Measurements from ENCODE around the gene PDE1A. TPM values are rescaled to one million over a fixed set of nuclear protein-coding genes. Genes with fewer than 3 reads are reported as not detected.

Gene PDE1A
- polyA plus RNA-seq, 1 of the 3 experiments (the other 2 are of a cell fraction): 0.08 TPM

GRCh38 chr2:182379241-182379640, 47.6 kb downstream of the PDE1A start:
- POLR2A ChIA-PET: no interaction called here
- H2AFZ ChIP-seq (ENCODE audit: low read depth): no peak overlapping the region

More at GRCh38 chr2:182379241-182379640, 47.6 kb downstream of the PDE1A start:
- Histone ChIP-seq H3F3A (replicated peaks; ENCODE audit: insufficient read depth) (no peaks in the 10 kb centered on the region), H3K9me2 (no peaks in the 10 kb centered on the region), H3K36me3 (replicated peaks in 1 of 2; ENCODE audit: control insufficient read depth in 1 of 2, insufficient read depth in 2 of 2, low read length in 1 of 2) (peaks cover 0 to 4% of the 10 kb centered on the region in 2 experiments), H4K20me1 (ENCODE audit: insufficient read depth) (no peaks in the 10 kb centered on the region), H3K79me2 (ENCODE audit: insufficient read depth) (no peaks in the 10 kb centered on the region), H3K27me3 (ENCODE audit: insufficient read depth) (no peaks in the 10 kb centered on the region), H3K9me3 (no peaks in the 10 kb centered on the region), H3K9ac (no peak overlapping the region), H3K4me2 (no peak overlapping the region), H3K4me3 (ENCODE audit: low read depth in 2 of 2, low read length in 1 of 2) (no peak overlapping the region), H3K4me1 (ENCODE audit: control insufficient read depth in 1 of 2, insufficient read depth in 2 of 2, low read depth in 1 of 2, low read length in 1 of 2) (no peaks in the 10 kb centered on the region; a peak in 1 of 4 replicates), H3K27ac (ENCODE audit: low read depth in 2 of 2, low read length in 1 of 2) (peak overlapping the region in 1 of 2 experiments; percentile 61; a peak in 2 of 4 replicates)
- TF ChIP-seq MXI1 (IDR thresholded peaks at IDR 0.05; ENCODE audit: low read depth, low read length): peak; percentile 75; the same call in 1 of the 2 replicates
- TF ChIP-seq USF1 (IDR thresholded peaks at IDR 0.05; ENCODE audit: borderline replicate concordance, low read depth): no peak
- TF ChIP-seq SMC3 (IDR thresholded peaks at IDR 0.05; ENCODE audit: low read depth, low read length): no peak
- no peak; the same call in 1 of the 2 replicates for TF ChIP-seq SIN3A (IDR thresholded peaks at IDR 0.05; ENCODE audit: borderline replicate concordance, low read depth, low read length)
- no peak for TF ChIP-seq FOXM1 (IDR thresholded peaks at IDR 0.05; ENCODE audit: low read depth)
- peak; percentile 24; the same call in 1 of the 2 replicates for TF ChIP-seq GATA2 (CRISPR knock-in tag; IDR thresholded peaks at IDR 0.05)
- TF ChIP-seq RFX5 (IDR thresholded peaks at IDR 0.05; ENCODE audit: low read length): no peak
- no peak for TF ChIP-seq CTCF (IDR thresholded peaks at IDR 0.05)
- TF ChIP-seq MEF2A (IDR thresholded peaks at IDR 0.05; ENCODE audit: borderline replicate concordance, low read depth): no peak
- TF ChIP-seq FOSL2 (IDR thresholded peaks at IDR 0.05; ENCODE audit: borderline replicate concordance, low read depth): no peak
- no peak; the same call in 1 of the 2 replicates for TF ChIP-seq RAD21 (IDR thresholded peaks at IDR 0.05; ENCODE audit: low read length)
- TF ChIP-seq TCF12 (IDR thresholded peaks at IDR 0.05): peak; percentile 60
- TF ChIP-seq NFIC (IDR thresholded peaks at IDR 0.05; ENCODE audit: borderline replicate concordance): peak; percentile 27; the same call in 1 of the 2 replicates
- TF ChIP-seq PBX3 (IDR thresholded peaks at IDR 0.05): peak; percentile 34
- TF ChIP-seq TAF1 (IDR thresholded peaks at IDR 0.05; ENCODE audit: borderline replicate concordance, low read depth, low read length): no peak
- DNase-seq: peak; percentile 27
- WGBS (ENCODE audit: low lambda C conversion rate): 0% methylated on average over 1 of the region's 1 CpG
- CTCF ChIA-PET: interaction anchor here (2.3 kb wide), 1 partner anchor 270 kb away, joined by 7 read pairs; no protein-coding TSS in a partner anchor

All from SK-N-SH (cell line).